T1000 (cell line): Measurements from ENCODE around the gene CR1L.
"Not testable (repeated sequence)": the region's sequence is repeated elsewhere in the genome, so short reads cannot be mapped to it uniquely, and the experiment has no call there.

Experiments used
- DNase-seq: peaks from one replicate; lab custom pipeline; 2025; ENCODE audit warnings: mixed read lengths; lab: John Stamatoyannopoulos, UW

Gene CR1L

DNA sequence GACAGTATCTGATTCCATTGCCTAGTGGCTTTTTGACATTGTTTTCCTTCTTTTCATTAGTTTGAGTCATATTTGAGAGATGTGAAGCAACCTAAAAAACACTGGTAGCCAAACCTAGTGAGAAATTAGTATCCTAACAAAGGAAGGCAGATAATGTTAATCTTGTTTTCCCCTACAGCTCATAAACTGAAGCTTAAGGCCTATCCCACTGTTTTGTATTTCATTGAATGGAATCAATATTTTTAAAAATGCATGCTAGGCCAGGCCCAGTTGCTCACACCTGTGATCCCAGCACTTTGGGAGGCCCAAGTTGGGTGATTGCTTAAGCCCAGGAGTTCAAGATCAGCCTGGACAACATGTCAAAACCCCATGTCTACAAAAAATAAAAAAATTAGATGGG is 1.2 kb downstream of the CR1L start:
- DNase-seq, result no peak

DNA sequence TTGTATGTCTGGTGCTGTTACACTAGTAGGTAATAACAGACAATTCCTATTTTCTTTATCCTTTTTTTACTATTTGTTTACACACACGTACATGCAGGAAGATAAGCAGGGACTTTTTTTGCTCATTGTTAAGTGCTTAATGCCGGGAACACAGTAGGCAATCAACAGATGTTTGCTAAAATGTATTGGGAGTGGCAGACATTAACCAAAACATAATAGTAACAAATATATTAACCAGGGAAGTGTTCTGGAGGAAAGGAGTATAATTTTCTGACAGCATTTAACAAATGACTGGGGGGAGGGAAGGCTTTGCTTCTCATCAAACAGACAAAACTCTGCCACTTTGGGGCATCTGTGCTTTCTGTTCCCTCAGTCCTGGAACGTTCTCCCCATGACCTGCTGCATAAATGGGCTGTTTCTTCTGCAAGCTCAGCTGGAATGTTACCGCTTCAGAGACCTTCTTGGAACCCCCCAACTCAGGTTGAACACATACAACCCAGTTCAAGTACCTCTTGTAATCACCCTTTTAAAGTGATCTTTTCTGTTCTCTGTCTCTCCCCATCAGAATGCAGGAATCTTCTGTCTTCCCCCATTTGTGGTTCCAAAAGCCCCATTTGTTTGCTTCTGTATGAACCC is 2.1 kb downstream of the CR1L start:
- DNase-seq, result no peak

DNA sequence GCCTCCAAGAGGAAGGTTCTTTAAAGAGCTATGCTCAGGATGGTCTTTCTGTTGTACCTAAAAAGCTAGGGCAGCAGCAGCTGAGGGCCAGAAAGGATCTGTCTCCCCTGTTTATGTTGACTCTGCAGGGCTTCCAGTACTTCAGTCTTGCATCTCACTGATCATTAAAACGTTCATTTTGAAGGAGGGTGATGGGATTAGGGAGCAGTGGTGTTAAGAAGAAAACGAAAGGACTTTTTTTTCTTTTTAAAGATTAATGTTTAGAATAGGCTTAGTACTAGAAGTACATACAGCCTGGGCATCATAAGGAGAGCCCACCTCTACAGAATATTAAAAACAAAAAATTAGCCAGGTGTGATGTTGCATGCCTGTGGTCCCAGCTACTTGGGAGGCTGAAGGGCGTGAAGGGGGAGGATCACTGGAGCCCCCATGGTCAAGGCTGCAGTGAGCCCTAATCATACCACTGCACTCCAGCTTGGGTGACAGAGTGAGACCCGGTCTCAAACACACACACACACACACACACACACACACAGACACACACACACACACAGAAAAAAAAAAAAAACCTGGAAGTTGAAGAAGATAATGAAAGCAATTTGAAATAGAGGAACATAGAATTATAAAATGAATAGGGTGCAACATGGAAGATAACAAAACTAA is 2.9 kb downstream of the CR1L start:
- DNase-seq, result no peak

DNA sequence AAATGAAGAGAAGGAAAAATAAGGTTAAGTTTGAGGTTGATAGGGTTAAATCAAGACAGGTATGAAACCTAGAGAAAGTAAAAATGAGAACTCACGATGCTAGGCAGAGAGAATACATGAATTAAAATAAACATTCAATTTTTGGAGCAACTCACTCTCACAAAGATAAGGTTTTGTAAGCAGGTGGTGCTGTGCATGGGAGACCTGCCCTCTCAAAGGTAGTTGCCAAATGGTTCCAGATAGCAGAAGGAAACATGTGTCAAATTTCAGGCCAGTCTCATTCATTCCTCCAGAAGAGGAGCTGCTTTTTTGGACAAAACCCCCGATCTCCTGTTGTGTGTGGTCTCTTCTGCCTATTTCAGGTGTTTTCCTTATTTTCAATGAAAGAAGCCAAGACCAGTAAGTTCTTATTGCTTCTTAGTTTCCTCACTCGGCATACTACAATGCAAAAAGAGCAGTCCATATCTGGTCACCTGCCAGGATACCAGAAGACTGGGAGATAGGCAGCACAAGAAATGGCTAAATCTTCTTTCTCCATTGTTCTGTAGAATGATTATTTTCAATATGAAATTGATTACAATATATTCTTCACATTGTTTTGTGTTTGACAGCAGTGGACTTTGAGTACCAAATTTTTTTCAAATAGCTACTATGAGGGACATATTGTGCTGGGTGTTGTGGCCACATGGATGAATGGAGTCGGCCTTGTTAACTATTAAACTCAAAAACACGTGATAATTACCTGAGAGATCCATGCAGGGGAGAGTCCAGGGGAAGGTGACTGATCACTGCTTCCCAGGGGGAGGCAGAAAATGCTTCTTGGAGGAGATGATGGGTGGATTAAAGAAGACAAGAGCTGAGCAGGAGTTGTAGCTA is 3.6 kb downstream of the CR1L start:
- no peak for DNase-seq

DNA sequence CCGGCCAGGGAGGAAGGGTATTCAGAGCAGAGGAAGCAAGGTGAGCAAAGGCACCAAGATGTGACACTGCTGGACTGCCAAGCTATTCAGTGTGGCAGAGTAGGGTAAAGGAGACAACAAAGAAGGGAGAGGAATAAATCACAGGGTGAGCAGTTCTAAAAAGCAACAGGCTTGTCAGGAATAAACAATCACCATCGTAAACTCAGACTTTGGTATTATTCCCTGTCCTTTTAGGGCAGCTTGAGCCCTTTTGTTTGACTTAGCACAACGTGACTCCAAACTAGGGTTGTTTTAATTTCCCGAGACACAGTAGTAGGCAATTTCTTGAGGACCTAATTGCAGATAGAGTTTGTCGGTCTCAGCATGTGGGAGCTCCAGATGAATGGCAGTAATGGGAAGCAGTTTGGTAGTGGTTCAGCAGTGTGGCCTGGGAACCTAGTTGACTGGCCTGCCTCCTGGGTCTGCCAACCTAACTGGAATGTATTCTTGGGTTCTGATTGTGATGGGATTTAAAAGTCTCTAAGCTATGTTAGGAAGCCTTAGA is 4.3 kb downstream of the CR1L start:
- DNase-seq, result no peak

DNA sequence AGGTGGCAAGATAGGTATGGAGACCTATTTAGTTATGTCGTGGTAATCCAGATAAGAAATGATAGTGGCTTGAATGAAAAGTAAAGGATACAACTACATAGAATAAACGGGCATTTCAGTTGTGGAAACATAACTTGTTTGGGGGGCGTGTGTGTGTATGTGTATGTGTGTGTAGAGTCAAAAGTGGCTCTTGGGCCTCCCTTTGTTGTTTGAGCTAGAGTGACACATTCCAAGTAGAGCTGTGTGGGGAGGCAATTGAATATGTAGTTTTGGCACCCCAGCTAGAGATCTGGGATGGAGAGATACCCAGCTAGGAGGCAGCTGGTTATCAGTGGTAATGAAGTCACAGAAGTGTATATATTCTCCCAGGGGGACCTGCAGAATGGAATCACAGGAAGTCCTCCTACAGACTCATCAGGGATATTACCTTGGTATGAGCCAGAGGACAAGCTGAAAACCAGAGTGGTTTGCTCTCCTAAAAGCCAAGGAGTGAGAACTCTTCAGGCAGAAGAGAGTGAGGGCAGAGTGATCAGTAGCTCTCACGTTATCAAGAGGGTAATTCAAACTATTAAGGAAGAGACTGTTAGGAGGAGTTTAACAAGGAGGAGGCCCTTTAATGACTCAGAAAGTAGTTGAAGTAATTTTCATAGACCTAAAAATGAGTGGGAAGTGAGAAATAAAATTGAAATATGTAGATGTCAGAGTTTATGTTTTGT is 5.1 kb downstream of the CR1L start:
- DNase-seq, result no peak

DNA sequence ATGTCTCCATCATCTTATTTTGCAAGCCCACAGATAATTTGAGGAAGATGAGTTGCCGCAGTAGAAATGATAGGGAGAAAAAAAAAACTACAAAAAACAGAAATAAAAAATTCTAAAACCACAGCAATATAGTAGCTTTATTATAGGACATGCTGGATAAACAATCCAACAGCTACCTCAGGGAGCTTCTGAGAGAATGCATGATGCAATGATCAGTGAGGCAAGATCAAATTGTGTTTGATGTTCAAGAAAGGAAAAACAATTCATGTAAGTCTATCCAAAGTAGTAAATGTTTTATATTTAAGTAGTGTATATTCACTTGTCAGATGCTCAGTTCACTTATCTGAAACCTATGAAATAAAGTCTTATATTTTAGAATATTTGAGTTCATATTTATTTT is 6.7 kb downstream of the CR1L start:
- DNase-seq, result no peak

DNA sequence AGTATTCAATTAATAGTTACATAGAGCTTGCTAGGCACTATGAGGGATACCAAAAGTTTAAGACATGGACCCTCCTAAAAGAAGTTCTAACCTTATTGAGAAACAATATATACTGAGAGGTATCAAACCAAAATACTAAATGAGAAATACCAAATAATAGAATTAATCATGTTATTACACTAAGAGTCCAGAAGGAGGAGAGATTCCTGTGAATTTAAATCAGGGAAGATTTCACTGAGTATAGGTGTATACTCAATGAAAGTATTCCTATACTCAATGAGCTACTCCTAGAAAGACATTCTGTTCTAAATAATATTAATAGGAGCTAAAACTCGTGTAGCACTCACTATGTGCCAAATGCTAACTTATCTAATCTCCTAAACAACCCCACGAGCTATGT is 9.4 kb downstream of the CR1L start:
- no peak for DNase-seq

DNA sequence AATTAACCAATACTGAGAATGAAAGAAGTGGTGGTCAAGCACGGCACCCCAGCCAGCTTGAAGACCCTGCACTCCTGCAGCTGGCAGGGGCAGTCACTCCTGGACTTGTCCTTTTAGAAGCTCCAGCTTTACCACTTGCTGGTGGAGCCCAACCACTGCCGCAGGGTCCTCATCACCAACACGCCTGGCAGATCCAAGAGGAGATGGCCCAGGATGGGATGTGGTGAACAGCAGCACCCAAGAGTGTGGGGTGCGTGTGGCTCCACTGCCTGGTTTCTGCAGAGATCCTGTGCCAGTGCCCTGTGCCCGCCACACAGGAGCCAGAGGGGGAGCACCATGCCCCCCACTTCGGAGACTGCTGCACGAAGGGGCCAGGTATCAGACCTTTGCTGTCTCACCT is 13.5 kb downstream of the CR1L start:
- DNase-seq, result no peak

DNA sequence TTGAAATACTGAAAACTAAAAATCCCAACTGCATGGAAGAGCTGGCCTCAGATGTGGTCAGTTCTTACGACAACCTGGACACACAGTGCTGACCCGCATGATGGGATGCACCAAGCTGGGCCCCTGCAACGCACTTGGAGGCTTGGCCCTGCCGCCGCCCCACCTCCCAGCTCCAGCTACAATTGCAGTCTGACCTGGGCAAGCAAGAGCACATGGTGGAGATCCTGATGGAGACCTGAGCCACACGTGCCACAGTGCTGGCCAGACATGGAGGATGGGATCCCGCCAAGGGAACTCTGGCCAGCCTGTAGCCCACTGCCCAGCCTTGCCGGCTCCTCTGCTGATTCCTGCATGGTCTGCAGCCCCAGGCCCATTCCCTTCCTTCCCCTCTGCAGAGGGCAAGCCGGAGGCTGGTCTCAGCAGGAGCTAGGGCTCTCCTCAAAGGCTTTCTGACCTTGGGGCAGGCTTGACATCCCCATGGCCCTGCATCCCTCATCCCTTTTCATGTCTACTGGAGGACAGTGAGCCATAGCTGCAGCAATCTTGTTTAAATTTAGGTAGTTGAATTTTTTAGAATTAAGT is 14.1 kb downstream of the CR1L start:
- no peak for DNase-seq

DNA sequence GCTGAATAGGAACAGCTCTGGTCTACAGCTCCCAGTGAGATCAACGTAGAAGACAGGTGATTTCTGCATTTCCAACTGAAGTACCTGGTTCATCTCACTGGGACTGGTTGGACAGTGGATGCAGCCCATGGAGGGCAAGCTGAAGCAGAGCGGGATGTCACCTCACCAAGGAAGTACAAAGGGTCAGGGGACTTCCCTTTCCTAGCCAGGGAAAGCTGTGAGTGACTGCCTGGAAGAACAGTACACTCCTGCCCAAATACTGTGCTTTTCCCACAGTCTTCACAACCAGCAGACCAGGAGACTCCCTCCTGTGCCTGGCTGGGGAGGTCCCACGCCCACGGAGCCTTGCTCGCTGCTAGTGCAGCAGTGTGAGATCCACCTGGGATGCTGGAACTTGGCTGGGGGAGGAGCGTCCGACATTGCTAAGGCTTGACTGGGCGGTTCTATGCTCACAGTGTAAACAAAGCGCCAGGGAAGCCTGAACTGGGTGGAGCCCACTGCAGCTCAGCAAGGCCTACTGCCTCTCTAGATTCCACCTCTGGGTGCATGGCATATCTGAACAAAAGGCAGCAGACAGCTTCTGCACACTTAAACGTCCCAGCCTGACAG is 14.7 kb downstream of the CR1L start:
- DNase-seq, result no peak

DNA sequence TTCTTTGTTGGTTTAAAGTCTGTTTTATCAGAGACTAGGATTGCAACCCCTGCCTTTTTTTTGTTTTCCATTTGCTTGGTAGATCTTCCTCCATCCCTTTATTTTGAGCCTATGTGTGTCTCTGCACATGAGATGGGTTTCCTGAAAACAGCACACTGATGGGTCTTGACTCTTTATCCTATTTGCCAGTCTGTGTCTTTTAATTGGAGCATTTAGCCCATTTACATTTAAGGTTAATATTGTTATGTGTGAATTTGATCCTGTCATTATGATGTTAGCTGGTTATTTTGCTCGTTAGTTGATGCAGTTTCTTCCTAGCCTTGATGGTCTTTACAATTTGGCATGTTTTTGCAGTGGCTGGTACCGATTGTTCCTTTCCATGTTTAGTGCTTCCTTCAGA is 16.5 kb downstream of the CR1L start:
- not testable (repeated sequence) for DNase-seq

DNA sequence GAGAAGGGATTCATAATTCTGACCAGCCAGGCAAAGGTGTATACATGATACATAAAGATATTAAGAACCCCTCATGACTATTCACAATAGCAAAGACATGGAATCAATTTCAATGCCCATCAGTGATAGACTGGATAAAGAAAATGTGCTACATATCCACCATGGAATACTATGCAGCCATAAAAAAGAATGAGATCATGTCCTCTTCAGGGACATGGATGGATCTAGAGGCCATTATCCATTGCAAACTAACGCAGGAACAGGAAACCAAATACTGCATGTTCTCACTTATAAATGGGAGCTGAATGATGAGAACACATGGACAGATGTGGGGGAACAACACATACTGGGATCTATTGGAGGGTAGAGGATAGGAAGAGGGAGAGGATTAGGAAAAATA is 21.4 kb downstream of the CR1L start:
- no peak for DNase-seq

DNA sequence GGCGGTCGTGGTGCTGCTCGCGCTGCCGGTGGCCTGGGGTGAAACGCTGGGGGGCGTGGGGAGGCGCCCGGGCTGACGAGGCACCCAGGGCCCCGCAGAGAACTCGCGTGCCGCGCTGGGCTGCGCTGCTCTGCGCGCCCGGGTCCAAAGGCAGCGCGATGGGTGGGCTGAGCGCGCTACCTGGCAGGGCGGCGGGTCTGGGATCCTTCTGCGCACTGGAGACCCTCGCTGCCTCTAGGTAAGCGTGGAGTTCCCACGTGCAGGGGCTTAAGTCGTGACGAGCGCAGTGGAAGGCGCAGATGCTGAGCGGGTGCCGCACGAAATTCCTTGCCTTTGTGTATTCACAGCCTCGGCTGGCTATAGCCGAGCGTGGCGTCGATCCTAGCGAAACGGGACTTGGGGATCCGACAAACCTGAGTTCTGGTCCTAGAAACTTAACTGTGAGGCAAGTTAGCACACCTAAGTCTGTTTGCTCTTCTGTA is 24.6 kb downstream of the CR1L start:
- DNase-seq, result no peak

DNA sequence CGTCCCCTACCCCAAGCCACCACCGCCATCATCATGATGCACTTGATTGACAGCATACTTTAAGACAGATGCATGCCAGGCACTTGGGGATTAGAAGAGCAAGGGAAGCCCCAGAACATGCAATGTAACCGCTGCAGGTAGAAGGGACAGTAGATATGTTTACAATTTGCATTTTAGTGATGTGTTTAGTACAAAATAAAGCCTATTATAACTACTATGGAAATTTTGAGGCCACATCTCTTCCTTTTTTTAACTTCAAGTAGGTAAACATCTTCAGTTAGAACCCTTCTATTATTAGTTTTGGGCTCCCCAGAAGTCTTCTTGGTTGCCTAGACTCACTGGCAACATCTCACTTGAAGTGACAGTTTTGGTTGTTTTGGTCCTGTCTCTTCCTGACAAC is 25.3 kb downstream of the CR1L start:
- no peak for DNase-seq

DNA sequence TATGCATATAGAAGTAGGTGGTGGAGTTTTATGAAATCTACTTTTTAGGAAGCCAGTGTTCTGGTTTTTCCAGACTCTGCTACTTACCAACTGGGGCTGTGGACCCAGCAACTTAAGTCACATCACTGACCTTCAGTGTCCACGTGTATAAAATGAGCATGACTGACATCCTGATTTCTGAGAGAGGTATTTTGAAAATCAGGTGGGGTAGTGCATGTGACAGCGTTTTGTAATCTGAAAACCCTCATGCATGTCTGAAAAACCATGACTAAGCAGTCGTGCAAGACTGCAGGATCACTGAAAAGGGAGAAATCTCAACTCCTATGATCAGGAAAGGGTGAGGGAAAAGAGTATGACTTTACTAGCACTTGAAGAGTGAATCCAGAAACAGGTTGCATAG is 26.1 kb downstream of the CR1L start:
- DNase-seq, result no peak

DNA sequence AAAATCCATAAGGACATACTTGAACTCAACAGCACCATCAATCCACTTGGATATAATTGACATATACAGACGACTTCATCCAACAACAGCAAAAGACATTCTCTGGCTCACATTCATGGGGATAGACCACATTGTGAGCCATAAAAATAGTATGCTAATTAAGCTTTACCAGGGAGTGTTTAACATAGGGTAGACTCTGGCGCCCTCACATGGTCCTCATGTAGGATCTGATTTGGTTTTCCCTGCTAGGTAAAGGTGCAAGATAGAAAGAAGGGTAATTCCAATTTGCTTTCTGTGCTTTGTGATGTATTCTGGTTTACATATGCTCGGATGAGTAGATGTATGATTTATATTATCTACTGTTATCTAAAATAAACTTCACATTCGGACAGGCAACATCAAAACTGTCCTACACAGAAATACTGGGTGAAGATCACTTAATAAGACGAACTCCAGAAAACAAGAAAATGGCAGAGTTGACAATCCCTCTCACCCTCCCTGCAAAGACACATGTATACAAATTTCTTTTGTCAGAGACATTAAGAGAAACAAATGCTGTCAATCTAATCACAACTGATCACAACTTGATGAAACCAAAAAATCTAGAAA is 27.7 kb downstream of the CR1L start:
- no peak for DNase-seq

DNA sequence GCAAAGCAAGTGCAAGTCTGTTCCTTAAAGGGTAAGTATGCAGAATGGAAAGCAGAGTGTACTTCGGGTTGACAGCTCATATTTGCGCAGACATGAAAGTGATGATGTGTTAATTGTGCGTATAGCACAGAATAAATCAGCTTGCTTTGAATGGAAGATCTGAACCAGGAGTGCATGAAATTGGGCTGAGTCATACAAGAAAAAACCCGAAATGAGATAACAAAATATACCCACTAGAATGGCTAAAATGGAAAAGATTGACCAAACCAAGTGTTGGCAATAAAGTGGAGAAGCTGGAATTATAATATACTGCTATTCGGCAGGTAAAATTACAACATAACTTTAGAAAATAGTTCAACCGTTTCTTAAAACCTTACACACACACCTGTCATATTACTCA is 28.5 kb downstream of the CR1L start:
- no peak for DNase-seq

DNA sequence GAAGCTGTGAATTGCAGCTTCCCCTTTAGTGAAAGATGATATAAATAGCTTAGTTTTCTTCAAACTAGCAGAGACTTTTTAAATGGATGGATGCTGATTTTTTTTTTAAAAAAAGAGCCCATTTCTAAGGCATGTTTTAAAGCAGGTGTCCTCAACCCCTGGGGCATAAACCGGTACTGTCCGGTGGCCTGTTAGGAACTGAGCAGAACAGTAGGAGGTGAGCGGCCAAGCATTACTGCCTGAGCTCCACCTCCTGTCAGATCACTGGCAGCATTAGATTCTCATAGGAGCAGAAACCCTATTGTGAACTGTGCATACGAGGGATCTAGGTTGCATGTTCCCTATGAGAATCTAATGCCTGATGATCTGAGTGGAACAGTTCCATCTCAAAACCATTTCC is 31.2 kb downstream of the CR1L start:
- DNase-seq, result no peak

DNA sequence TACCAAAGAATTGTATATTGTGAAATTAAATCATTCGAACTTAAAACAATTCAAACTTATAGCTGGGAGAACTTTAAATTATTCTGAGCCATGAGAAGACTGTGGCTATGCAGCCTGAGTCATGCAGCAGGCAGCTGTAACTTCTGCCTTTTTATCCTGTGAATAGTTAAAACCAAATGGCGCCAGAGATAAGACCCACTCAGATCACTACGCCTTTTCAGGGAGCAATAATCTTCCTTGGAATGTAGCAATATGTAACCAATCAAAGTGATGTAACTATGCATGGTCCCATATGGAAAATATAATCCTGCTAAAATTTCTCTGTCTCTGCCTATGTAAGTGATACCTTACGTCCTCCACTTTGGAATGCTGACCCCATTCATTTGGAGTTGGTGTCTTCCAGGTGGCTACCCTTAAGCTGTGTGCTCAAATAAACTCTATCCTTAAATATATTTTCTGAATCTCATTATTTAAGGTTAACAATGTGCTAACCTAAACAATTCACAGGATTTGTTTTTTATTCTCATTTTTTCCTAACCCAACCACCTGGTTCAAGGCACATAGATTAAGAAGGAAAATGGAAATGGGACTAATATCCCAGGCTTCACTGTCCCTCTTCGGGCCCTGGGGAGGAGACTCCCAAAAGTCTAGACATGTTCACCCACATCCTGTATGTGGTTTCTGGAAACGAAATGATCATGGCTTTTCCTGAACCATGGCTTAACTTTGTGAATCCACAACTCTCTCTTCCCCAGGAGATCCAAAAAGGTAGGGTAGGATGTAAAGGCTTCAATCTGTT is 35.9 kb downstream of the CR1L start:
- DNase-seq, result not testable (repeated sequence)
